NB4 (cell line): ENCODE data around the gene PDE11A.

ENCODE experiments used
- CTCF ChIP-seq: IDR thresholded peaks from one replicate; pipeline ENCODE4 v1.5.1; 2012; ENCODE audit warnings: low read depth, low read length
- MAX ChIP-seq: IDR thresholded peaks from 2 replicates; pipeline ENCODE4 v1.6.1; 2011; ENCODE audit warnings: low read depth, low read length

- TF ChIP-seq CTCF (no peak), MAX (no peak)
Observed at GRCh38 chr2:177633910-177634294, 438.7 kb downstream of the PDE11A start.
